Neural cell (in vitro differentiated cells): ENCODE data around the gene ALLC. TPM values are rescaled to one million over a fixed set of nuclear protein-coding genes. Genes with fewer than 3 reads are reported as not detected.

Source experiments
- H2AFZ ChIP-seq: fragments of 200-600, 300-800 bp; sonication (generic), shearing (Covaris generic); 2 replicates; pipeline ENCODE4 v1.6.0; 2014; ENCODE audit warnings: low read depth, mild to moderate bottlenecking, antibody characterized with exemption, low read length, moderate library complexity
- H3F3A ChIP-seq: fragments of 200-600 bp; shearing (Covaris generic); 2 replicates; pipeline ENCODE4 v1.6.1; 2016; ENCODE audit warnings: mild to moderate bottlenecking, moderate library complexity, mixed read lengths, antibody characterized with exemption, low read length; ENCODE audit not compliant: insufficient read depth, poor library complexity, severe bottlenecking
- H3K27ac ChIP-seq: fragments of 200-600, 300-800 bp; sonication (generic), shearing (Covaris generic); 2 replicates; pipeline ENCODE4 v1.5.1; 2014; ENCODE audit warnings: mild to moderate bottlenecking, low read length, moderate library complexity
- H3K27me3 ChIP-seq: fragments of 300-800, 200-600 bp; sonication (generic), shearing (Covaris generic); 2 replicates; pipeline ENCODE4 v1.6.0; 2014; ENCODE audit warnings: mild to moderate bottlenecking, low read depth, low read length, moderate library complexity; ENCODE audit not compliant: insufficient read depth
- H3K36me3 ChIP-seq: fragments of 300-800, 200-600 bp; sonication (generic), shearing (Covaris generic); 2 replicates; pipeline ENCODE4 v1.5.1; 2014; ENCODE audit warnings: mild to moderate bottlenecking, antibody characterized with exemption, low read length, moderate library complexity; ENCODE audit not compliant: insufficient read depth
- H3K4me2 ChIP-seq: fragments of 300-800, 200-600 bp; sonication (generic), shearing (Covaris generic); 2 replicates; pipeline ENCODE4 v1.6.0; 2014; ENCODE audit warnings: mild to moderate bottlenecking, low read length
- H3K4me3 ChIP-seq: fragments of 300-800, 200-600 bp; sonication (generic), shearing (Covaris generic); 2 replicates; pipeline ENCODE4 v1.5.1; 2014; ENCODE audit warnings: mild to moderate bottlenecking, low read length, moderate library complexity
- H3K79me2 ChIP-seq: fragments of 200-600 bp; shearing (Covaris generic); replicated peaks from 2 replicates; pipeline ENCODE4 v1.6.0; 2014; ENCODE audit warnings: mild to moderate bottlenecking, low read length, moderate library complexity; ENCODE audit not compliant: insufficient read depth
- H3K9ac ChIP-seq: fragments of 300-800, 200-600 bp; sonication (generic), shearing (Covaris generic); 2 replicates; pipeline ENCODE4 v1.6.1; 2016; ENCODE audit warnings: mild to moderate bottlenecking, low read length, mixed read lengths
- H3K9me2 ChIP-seq: fragments of 200-600 bp; shearing (Covaris generic); 2 replicates; pipeline ENCODE4 v1.6.1; 2016; ENCODE audit warnings: mild to moderate bottlenecking, low read length, mixed read lengths; ENCODE audit not compliant: insufficient read depth
- H3K9me3 ChIP-seq: fragments of 200-600, 300-800 bp; sonication (generic), shearing (Covaris generic); 2 replicates; pipeline ENCODE4 v1.6.1; 2016; ENCODE audit warnings: mild to moderate bottlenecking, mixed run types, low read length, moderate library complexity, mixed read lengths
- H4K20me1 ChIP-seq: fragments of 200-600 bp; shearing (Covaris generic); 2 replicates; pipeline ENCODE4 v1.6.1; 2016; ENCODE audit warnings: mild to moderate bottlenecking, mixed run types; ENCODE audit not compliant: insufficient read depth
- EP300 ChIP-seq: fragments of 450-650 bp; conservative IDR thresholded peaks from 2 replicates; pipeline ENCODE4 v1.6.1; 2014; ENCODE audit warnings: antibody characterized with exemption, mild to moderate bottlenecking, moderate library complexity; ENCODE audit not compliant: poor library complexity, severe bottlenecking
- EZH2 ChIP-seq: fragments of 200-600, 300-800 bp; shearing (Covaris generic), sonication (generic); IDR thresholded peaks from 2 replicates; pipeline ENCODE4 v1.6.1; 2014; ENCODE audit warnings: antibody characterized with exemption, low read length, borderline replicate concordance, mild to moderate bottlenecking; ENCODE audit not compliant: insufficient read depth, poor library complexity, severe bottlenecking
- MXI1 ChIP-seq: fragments of 450-650 bp; conservative IDR thresholded peaks from 2 replicates; pipeline ENCODE4 v1.6.1; 2014; ENCODE audit warnings: antibody characterized with exemption, mild to moderate bottlenecking; ENCODE audit not compliant: poor library complexity, severe bottlenecking
- POLR2AphosphoS5 ChIP-seq: IDR thresholded peaks from 2 replicates; pipeline ENCODE4 v1.6.1; 2012
- RAD21 ChIP-seq: fragments of 450-650 bp; conservative IDR thresholded peaks from 2 replicates; pipeline ENCODE4 v1.6.1; 2014; ENCODE audit warnings: antibody characterized with exemption, mild to moderate bottlenecking, moderate library complexity
- SMC3 ChIP-seq: fragments of 450-650 bp; conservative IDR thresholded peaks from 2 replicates; pipeline ENCODE4 v1.6.1; 2014; ENCODE audit warnings: antibody characterized with exemption, mild to moderate bottlenecking, moderate library complexity; ENCODE audit not compliant: poor library complexity
- TAF1 ChIP-seq: IDR thresholded peaks from 2 replicates; pipeline ENCODE4 v1.6.1; 2012; ENCODE audit warnings: low read depth
- polyA plus RNA-seq: library from polyadenylated mRNA; depleted of rRNA; stranded (reverse); fragments of >200 nt; gene quantifications from 2 replicates; pipeline ENCODE4 v1.2.3, GENCODE V29; 2014
- TF ChIP-seq, protein P1 (sequence below): fragments of 450-650 bp; IDR thresholded peaks from 2 replicates; pipeline ENCODE4 v1.5.1; 2014; ENCODE audit warnings: antibody characterized with exemption, mild to moderate bottlenecking, moderate library complexity; ENCODE audit not compliant: poor library complexity, severe bottlenecking
- TF ChIP-seq, protein P2 (sequence below): IDR thresholded peaks from 2 replicates; pipeline ENCODE4 v1.6.1; 2012; ENCODE audit warnings: borderline replicate concordance

Gene ALLC
- polyA plus RNA-seq, 1 donor from 2014 or later = 0.33 TPM

DNA sequence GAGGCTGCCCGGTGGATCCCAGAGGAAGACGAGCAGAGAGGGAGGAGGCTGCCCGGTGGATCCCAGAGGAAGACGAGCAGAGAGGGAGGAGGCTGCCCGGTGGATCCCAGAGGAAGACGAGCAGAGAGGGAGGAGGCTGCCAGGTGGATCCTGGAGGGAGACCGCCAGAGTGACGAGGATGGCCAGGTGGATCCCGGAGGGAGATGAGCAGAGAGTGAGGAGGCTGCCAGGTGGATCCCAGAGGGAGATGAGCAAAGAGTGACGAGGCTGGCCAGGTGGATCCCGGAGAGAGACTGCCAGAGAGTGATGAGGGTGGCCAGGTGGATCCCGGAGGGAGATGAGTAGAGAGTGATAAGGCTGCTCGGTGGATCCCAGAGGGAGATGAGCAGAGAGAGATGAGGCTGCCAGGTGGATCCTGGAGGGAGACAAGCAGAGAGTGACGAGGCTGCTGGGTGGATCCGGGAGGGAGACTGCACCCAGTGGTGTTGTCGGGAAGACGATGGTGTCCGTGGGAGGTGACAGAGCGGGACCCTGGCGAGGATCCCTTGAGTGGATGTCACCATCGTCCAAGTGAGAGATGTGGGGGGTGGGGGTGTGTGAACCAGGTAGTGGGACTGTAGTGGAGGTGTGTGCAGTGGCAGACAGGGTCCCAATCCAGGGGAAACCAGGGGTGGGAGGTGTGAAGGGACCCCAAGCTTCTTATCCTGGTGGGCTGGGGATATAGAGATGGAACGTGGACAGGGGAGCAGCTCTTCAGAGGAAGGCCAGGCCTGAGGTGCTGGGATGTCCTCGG is 67.7 kb downstream of the ALLC start:
- H3K79me2 ChIP-seq = no peaks in the 10 kb centered on the region
- H3K9me3 ChIP-seq = no peaks in the 10 kb centered on the region
- H3K9me2 ChIP-seq = no peaks in the 10 kb centered on the region

GRCh38 chr2:3726511-3726910 is 68.5 kb downstream of the ALLC start:
- H4K20me1 ChIP-seq = no peaks in the 10 kb centered on the region
- no peaks in the 10 kb centered on the region for H3K9me2 ChIP-seq
- H3K79me2 ChIP-seq = no peaks in the 10 kb centered on the region
- no peaks in the 10 kb centered on the region for H3K36me3 ChIP-seq
- no peak overlapping the region for H3K4me3 ChIP-seq
- TF ChIP-seq EP300 (no peak), POLR2AphosphoS5 (no peak), SMC3 (no peak)
- no peaks in the 10 kb centered on the region for H3K27me3 ChIP-seq
- no peak overlapping the region for H2AFZ ChIP-seq
- H3K9ac ChIP-seq = no peak overlapping the region
- H3F3A ChIP-seq = no peaks in the 10 kb centered on the region
- no peak overlapping the region for H3K4me2 ChIP-seq
- H3K9me3 ChIP-seq = no peaks in the 10 kb centered on the region
- H3K27ac ChIP-seq = no peak overlapping the region

More for the DNA sequence above, 67.7 kb downstream of the ALLC start:
- no peak overlapping the region for H3K9ac ChIP-seq
- no peaks in the 10 kb centered on the region for H4K20me1 ChIP-seq
- H2AFZ ChIP-seq = no peak overlapping the region
- H3F3A ChIP-seq = no peaks in the 10 kb centered on the region
- H3K27ac ChIP-seq = no peak overlapping the region
- H3K4me3 ChIP-seq = no peak overlapping the region
- no peaks in the 10 kb centered on the region for H3K27me3 ChIP-seq
- H3K4me2 ChIP-seq = no peak overlapping the region
- no peak for TF ChIP-seq MXI1
- no peak for TF ChIP-seq POLR2AphosphoS5
- no peak for TF ChIP-seq EZH2
- TF ChIP-seq TAF1 = no peak
- no peaks in the 10 kb centered on the region for H3K36me3 ChIP-seq

DNA sequence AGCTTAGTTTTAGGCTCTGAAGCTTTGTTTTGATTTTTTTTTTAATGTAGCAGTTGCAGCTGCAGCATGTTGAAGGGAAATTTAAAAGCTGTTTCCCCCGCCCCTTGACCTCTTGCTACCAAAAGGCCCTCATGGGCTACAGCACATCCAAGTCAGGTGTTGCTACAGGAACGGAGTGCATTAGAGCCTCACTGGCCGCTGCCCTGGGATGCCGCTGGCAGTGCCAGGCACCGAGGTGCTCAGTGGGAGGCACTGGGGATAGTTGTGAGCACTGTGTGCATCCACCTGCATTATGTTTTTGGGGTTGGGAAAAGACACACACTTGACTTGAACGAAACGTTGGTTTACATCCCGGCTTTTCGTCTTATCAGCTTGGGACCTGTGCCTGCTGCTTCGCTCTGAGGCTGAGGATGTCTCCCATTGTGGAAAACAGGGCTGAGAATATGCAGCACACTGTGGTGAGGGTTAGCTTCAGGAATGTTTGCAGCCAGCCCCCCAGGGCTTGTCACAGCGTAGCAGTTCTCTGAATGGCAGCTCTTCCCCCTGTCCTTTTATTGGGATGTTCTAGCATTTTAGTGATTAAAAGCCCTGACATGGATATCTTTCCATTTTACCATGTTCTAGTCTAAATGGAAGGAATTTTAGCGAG is 69.5 kb downstream of the ALLC start:
- H3K4me2 ChIP-seq = no peak overlapping the region
- no peaks in the 10 kb centered on the region for H3K36me3 ChIP-seq
- H4K20me1 ChIP-seq = no peaks in the 10 kb centered on the region
- H3K9me3 ChIP-seq = no peaks in the 10 kb centered on the region
- H3K4me3 ChIP-seq = peak overlapping the region; percentile 28
- no peaks in the 10 kb centered on the region for H3K9me2 ChIP-seq
- no peak overlapping the region for H3K27ac ChIP-seq
- no peak overlapping the region for H3K9ac ChIP-seq
- H3K79me2 ChIP-seq = no peaks in the 10 kb centered on the region
- H2AFZ ChIP-seq = no peak overlapping the region
- no peaks in the 10 kb centered on the region for H3F3A ChIP-seq
- H3K27me3 ChIP-seq = no peaks in the 10 kb centered on the region
- no peak for TF ChIP-seq MXI1
- TF ChIP-seq, protein P1, sequence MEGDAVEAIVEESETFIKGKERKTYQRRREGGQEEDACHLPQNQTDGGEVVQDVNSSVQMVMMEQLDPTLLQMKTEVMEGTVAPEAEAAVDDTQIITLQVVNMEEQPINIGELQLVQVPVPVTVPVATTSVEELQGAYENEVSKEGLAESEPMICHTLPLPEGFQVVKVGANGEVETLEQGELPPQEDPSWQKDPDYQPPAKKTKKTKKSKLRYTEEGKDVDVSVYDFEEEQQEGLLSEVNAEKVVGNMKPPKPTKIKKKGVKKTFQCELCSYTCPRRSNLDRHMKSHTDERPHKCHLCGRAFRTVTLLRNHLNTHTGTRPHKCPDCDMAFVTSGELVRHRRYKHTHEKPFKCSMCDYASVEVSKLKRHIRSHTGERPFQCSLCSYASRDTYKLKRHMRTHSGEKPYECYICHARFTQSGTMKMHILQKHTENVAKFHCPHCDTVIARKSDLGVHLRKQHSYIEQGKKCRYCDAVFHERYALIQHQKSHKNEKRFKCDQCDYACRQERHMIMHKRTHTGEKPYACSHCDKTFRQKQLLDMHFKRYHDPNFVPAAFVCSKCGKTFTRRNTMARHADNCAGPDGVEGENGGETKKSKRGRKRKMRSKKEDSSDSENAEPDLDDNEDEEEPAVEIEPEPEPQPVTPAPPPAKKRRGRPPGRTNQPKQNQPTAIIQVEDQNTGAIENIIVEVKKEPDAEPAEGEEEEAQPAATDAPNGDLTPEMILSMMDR = no peak
- TF ChIP-seq EP300 = no peak
- TF ChIP-seq, protein P2, sequence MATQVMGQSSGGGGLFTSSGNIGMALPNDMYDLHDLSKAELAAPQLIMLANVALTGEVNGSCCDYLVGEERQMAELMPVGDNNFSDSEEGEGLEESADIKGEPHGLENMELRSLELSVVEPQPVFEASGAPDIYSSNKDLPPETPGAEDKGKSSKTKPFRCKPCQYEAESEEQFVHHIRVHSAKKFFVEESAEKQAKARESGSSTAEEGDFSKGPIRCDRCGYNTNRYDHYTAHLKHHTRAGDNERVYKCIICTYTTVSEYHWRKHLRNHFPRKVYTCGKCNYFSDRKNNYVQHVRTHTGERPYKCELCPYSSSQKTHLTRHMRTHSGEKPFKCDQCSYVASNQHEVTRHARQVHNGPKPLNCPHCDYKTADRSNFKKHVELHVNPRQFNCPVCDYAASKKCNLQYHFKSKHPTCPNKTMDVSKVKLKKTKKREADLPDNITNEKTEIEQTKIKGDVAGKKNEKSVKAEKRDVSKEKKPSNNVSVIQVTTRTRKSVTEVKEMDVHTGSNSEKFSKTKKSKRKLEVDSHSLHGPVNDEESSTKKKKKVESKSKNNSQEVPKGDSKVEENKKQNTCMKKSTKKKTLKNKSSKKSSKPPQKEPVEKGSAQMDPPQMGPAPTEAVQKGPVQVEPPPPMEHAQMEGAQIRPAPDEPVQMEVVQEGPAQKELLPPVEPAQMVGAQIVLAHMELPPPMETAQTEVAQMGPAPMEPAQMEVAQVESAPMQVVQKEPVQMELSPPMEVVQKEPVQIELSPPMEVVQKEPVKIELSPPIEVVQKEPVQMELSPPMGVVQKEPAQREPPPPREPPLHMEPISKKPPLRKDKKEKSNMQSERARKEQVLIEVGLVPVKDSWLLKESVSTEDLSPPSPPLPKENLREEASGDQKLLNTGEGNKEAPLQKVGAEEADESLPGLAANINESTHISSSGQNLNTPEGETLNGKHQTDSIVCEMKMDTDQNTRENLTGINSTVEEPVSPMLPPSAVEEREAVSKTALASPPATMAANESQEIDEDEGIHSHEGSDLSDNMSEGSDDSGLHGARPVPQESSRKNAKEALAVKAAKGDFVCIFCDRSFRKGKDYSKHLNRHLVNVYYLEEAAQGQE = no peak
- TF ChIP-seq SMC3 = no peak
- TF ChIP-seq TAF1 = no peak
- TF ChIP-seq RAD21 = no peak
- no peak for TF ChIP-seq EZH2
- no peak for TF ChIP-seq POLR2AphosphoS5
